NCI-H128 (cell line): ENCODE results near the gene GMDS.
A peak's percentile ranks its signal among the peaks of the same experiment; 100 is the strongest.
"Not testable (repeated sequence)": the region's sequence is repeated elsewhere in the genome, so short reads cannot be mapped to it uniquely, and the experiment has no call there.

ENCODE experiments used
- DNase-seq: peaks from one replicate; lab custom pipeline; 2025; ENCODE audit not compliant: unreplicated experiment; lab: John Stamatoyannopoulos, UW

The GMDS gene

GRCh38 chr6:1869769-1870168 lies 375.6 kb downstream of the GMDS start:
- no peak for DNase-seq

GRCh38 chr6:1869308-1869707 lies 376.1 kb downstream of the GMDS start:
- no peak for DNase-seq

GRCh38 chr6:1868561-1869261 lies 376.7 kb downstream of the GMDS start:
- no peak for DNase-seq

GRCh38 chr6:1867197-1867596 lies 378.2 kb downstream of the GMDS start:
- no peak for DNase-seq

GRCh38 chr6:1865585-1865984 lies 379.8 kb downstream of the GMDS start:
- no peak for DNase-seq

GRCh38 chr6:1864496-1864895 lies 380.9 kb downstream of the GMDS start:
- DNase-seq = no peak

GRCh38 chr6:1862411-1862810 lies 383.0 kb downstream of the GMDS start:
- no peak for DNase-seq

- DNase-seq = no peak
These were observed 384.6 kb downstream of the GMDS start for GRCh38 chr6:1860756-1861348.

GRCh38 chr6:1858859-1859258 lies 386.5 kb downstream of the GMDS start:
- no peak for DNase-seq

- DNase-seq = no peak
These were observed 387.2 kb downstream of the GMDS start for GRCh38 chr6:1858196-1858595.

GRCh38 chr6:1856381-1856780 lies 389.0 kb downstream of the GMDS start:
- DNase-seq = peak; percentile 65

- DNase-seq = no peak
These were observed 389.5 kb downstream of the GMDS start for GRCh38 chr6:1855890-1856289.

GRCh38 chr6:1854296-1854695 lies 391.1 kb downstream of the GMDS start:
- DNase-seq = no peak

GRCh38 chr6:1853761-1854160 lies 391.6 kb downstream of the GMDS start:
- DNase-seq = no peak

- no peak for DNase-seq
These were observed 393.5 kb downstream of the GMDS start for GRCh38 chr6:1851681-1852456.

- no peak for DNase-seq
These were observed 394.6 kb downstream of the GMDS start for GRCh38 chr6:1850840-1851157.

- no peak for DNase-seq
These were observed 395.1 kb downstream of the GMDS start for GRCh38 chr6:1850121-1850839.

GRCh38 chr6:1849691-1850090 lies 395.7 kb downstream of the GMDS start:
- no peak for DNase-seq

GRCh38 chr6:1848752-1849151 lies 396.7 kb downstream of the GMDS start:
- no peak for DNase-seq

GRCh38 chr6:1846611-1847010 lies 398.8 kb downstream of the GMDS start:
- DNase-seq = no peak

GRCh38 chr6:1845543-1845942 lies 399.9 kb downstream of the GMDS start:
- not testable (repeated sequence) for DNase-seq

- DNase-seq = no peak
These were observed 403.1 kb downstream of the GMDS start for GRCh38 chr6:1842334-1842733.
